HG03571 (cell line): ENCODE data around the gene COQ8A.

Experiments
- ATAC-seq: cut with Tn5 transposase; IDR thresholded peaks from one replicate; pipeline ENCODE4 v1.9.1; 2021; ENCODE audit not compliant: unreplicated experiment

Gene COQ8A

GRCh38 chr1:227003165-227003564, 63.1 kb downstream of the COQ8A start:
- ATAC-seq, result no peak

GRCh38 chr1:227004796-227005195, 64.7 kb downstream of the COQ8A start:
- no peak for ATAC-seq

GRCh38 chr1:227006226-227006796, 66.2 kb downstream of the COQ8A start:
- no peak for ATAC-seq

- ATAC-seq, result no peak
These were observed 69.8 kb downstream of the COQ8A start for GRCh38 chr1:227009937-227010336.

GRCh38 chr1:227010645-227011044, 70.6 kb downstream of the COQ8A start:
- no peak for ATAC-seq

- ATAC-seq, result no peak
These were observed 76.9 kb downstream of the COQ8A start for GRCh38 chr1:227016990-227017389.

- no peak for ATAC-seq
These were observed 92.3 kb downstream of the COQ8A start for GRCh38 chr1:227032396-227032795.

- no peak for ATAC-seq
These were observed 93.8 kb downstream of the COQ8A start for GRCh38 chr1:227033880-227034279.

GRCh38 chr1:227035316-227035715, 95.2 kb downstream of the COQ8A start:
- ATAC-seq, result no peak

- ATAC-seq, result no peak
These were observed 97.0 kb downstream of the COQ8A start for GRCh38 chr1:227037121-227037520.
